Measurements from ENCODE around the gene ENC1.

ENC1 gene

DNA sequence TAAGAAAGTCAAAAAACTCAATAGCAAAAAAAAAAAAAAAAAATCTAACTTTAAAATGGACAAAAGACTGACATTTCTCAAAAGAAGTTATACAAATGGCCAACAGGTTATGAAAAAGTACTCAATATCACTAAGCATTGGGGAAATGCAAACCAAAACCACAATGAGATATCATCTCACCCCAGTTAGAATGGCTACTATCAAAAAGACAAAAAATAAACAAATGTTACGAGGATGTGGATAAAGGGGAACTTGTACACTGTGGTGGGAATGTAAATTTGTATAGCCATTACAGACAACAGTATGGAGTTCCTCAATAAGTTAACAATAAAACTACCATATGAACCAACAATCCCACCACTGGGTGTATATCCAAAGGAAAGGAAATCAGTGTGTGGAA lies 37.2 kb downstream of the ENC1 start:
- no peak for DNase-seq

DNA sequence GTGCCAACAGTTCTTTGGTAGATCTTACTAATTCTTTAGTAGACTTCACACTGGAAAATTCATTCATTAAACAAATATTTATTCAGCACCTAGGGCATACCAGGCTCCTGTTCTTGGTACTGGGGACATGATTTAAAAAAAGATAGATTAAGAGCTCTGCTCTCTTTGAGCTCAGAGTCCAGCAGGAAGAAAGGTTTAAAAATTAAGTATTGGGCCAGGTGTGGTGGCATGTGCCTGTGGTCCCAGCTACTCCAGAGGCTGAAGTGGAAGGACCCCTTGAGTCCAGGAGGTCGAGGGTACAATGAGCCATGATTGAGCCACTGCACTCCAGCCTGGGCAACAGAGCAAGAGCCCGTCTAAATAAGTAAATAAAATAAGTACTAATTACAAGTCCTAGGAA lies 41.4 kb downstream of the ENC1 start:
- no peak for DNase-seq

DNA sequence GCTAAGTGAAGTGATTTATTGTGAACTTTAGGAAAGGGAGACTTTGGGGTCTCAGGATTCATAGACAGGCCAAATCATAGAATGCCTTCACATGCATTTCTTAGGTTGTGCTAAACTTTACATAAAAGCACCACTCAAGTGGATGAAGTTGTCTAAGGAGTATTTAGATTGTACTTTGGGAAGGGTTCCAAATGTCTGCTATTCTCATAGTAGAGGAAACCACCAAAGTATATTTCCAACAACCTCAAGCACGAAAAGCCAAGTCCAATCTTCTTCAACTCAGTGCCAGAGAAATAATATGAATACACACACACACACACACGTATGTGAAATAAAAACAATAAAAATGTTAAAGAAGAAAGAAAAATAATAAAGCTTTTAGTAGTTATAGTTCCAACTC lies 41.8 kb downstream of the ENC1 start:
- DNase-seq: no peak

DNA sequence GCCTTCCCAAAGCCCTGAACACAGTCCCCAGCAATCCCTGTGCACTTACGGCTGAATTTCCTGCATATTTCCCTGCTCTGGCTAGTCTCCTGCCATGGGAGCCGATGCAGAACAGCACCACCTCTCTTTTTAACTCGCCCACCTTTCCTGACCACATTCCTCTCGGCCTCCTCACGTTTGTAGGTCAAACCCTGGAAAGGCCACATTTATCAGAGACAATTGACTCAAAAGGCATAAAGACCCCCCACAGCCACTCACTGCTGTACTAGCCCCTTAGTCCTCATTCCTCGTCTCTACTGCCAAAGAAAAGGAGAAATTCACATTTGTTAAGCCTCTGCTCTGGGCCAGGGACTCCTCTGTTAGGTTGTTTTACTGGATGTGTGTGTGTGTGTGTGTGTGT lies 43.6 kb downstream of the ENC1 start:
- DNase-seq: no peak

DNA sequence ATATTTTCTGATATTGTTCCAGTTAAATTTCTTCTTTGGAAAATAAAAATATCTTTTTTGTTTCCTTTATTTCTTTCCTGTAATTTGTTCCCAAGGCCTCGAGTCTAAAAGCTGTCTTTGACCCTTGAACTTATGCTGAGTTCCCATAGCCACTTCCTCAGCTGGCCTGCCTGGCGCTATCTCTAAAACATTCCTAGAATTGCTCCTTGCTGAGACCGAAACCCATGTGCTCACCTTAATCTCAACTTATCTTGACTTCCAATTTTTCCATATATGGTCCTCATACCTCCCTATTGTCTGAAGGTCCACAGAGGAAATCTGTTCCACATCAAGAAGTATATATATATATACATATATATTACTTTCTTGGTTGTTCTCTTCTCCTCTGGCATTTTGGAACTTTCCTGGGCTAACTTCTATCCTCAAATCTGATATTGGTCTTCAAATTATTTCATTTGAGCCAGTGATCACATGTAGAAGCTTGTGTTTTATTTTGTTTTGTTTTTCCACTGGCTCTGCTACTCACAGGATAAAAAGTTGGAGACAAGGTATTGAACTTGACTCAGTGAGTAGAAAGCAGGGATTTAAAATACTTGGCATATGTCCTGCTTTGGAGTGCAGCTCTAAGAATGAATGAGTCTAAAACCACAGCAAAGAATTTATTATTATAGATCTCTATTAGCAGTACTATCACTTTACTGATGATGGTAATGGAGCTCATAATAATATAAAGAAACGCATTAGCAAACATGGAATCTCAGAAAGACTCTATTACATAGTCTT lies 45.2 kb downstream of the ENC1 start:
- DNase-seq: no peak

DNA sequence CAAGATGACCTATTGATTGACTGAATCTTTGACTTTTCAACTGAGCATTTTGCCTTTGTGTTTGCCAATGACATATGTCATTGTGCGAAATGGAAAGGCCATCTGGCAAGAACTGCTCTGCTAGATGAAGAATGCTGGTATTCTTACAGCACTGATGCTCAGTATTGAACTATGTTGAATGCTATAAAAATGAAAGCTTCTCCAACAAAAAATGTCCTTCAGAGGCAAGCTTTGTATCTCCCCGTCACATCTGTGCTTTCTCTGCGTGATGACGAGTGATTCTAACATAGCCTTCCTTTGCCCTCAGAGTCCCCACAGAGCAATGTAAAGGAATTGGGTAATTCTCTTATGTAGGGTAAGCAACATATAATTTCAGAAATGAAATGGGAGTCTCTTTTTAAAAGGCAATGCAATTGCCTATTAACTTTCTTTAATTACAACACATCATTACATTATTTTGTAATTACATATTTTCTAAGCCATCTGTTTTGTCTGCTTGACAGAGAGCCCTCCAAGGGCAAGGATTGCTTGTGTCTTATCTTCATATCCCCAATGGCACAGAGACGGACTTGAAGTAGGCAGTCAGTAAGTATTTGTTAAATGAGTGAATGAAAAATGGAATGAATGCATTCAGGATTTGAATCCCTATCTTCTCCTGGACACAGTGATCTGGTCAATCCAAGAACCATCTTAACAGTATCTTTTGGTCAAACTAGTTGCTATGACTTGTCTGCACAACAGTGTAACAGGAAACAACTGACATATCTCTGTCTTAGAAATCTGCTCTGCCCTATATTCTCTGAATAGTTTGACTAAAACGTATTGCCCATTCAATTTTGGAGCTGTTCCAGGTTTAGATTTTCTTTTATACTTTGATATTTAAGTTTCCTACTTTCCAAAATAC lies 46.1 kb downstream of the ENC1 start:
- no peak for DNase-seq

DNA sequence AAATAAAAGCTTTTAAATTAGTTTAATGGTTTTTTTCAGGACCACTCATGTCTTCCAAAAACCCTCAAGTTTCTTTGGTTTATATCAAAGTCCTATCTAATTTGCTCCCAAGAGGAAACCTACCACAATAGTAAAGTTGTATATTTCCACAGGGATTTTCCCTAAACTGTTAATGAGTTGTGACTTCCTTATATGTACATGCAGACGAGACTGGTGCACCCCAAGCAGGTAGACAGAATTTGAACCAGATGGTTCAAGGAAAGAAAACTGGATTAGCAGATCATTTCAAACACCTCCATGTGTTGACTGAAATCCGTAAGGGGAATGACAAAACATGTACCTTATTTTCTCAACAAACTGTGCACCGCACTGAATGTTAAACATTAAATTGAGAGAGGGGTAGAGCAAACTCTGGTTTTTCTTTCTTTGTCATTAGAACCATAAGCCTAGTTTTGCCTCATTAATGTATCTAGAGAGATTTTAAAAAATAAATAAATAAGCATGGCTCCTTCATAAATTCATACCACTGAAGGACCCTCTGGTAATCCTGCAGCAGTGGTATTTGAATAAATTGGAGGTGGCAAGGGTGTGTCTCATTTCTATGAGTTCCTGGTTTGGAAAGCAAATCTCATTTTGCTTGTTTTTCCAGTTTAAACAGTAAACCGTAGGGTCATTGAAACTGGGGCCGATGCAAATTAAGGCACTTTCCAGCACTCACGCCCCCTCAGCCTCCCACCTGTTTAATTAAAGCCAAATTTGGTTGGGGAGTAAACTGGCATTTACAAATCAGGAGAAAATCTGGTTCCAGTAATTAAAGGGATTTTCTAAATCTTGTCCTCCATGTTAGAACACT lies 51.1 kb downstream of the ENC1 start:
- no peak for DNase-seq

DNA sequence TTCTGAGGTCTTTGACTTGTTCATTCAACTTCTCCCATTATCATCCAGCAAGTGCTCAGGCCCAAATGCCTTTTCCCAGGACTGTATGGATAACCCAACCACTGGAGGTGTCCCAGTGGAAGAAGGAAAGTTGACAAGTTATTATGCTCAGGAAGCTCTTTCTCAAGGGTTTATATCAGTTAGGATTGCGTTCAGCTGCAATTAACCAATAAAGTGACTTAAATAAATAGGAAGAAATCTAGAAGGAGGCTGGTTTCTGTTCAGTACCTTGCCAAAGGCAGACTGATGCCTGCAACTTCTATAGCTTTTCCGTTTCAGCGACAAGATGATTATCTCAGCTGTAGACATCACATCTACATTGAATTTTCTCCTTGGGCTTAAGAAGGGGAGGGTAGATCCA lies 52.1 kb downstream of the ENC1 start:
- no peak for DNase-seq

DNA sequence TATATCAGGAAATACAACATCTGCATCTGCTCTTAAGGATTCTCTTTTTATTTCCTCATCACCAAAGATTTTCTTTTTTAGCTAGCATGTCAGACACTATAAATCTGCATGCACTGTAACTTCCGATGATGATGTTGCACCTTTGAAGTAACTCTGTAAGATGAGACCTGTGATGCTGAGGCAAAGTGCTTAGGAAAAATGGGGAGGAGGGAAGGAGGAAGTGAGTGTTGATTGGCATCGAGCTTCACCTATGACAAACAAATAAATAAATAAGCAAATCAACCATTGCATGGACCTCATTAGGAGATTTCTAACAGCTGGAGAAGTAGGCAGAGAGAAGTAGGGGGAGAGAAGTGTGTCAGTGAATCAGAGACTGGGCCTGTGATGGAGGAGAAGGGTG lies 52.6 kb downstream of the ENC1 start:
- DNase-seq: no peak

DNA sequence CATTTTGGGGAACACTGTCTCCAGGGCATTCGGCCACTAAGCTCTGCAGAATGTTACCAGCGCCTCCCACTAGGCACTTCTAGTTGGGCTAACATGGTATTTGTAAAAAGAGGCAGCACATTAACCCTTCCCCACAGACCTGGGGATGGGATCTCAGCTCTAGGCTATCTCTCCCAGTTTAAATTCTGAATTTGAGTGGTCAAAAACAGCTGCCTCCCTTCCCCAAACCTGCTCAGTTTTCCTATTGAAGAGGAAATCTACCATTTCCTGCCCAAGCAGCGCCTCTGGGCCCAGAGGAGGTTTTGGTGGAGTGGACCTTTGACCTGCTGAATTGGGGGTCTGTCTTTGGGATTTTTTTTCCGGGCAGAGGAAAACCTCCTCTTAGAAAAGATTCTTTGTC lies 53.2 kb downstream of the ENC1 start:
- no peak for DNase-seq

DNA sequence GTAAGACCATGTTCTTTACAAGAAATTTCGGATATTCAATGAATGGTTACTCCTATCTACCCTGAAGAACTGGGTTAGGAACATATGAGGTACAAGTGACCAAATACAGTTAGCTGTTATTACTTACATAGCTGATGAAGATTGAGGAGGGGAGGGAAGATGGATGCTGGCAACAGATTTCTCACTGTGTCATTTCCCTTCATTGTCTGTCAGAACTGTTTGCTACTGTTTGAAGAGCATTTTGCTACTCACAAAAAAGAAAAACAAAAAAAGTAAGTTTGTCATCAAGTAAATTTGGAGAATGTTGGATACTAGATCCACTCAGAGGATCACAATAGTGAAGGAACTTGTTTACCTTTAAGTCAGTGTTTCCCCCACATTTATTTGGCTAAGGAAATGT lies 53.7 kb downstream of the ENC1 start:
- DNase-seq: no peak

DNA sequence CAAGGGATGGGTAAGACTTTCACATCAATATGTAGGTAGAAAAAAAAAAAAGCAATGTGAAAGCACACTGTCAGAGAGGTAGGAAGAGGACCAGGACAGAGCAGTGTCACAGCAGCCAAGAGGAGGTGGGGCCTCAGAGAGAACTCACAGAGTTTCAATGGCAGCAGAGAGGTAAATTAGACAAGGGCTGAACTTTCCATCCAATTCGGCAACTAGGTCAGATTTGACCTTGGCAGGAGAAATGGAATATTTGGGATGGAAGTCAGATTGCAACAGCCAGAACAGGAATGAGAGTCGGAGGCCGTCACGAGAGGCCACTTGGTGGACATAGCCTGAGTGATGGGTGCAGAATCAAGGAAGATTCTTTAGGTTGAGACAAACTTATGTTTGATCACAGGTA lies 57.7 kb downstream of the ENC1 start:
- no peak for DNase-seq

DNA sequence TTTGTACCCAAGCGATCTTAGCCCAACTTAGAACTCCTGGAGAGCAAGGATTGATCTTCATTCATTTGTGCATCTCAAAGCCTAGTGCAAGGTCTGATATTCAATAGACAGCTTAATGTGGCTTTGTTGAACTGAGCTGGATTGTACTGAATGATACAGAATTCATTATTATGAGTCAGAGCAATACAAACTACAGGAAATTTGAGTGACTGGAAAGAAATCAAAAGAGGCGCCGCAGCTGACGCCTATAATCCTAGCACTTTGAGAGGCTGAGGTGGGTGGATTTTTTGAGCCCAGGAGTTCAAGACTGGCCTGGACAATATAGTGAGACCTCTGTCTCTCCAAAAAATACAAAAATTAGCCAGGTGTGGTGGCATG lies 58.6 kb downstream of the ENC1 start:
- no peak for DNase-seq

DNA sequence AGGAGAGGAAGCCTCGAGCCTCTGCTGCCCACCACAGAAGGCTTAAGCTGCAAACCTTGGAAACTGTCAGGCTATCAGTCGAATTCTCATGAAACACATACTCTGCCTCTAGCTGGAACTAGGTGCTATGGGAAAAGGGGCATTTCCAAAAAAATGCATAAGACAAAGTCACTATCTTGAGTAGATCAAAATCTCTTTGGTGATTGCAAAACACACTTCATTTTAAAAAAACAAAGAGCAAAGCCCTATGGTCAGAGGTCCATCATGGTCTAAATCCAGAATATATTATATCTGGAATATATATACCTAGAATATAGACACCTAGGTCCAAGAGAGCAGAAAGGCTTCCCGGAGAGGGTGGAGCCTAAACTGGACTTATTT lies 59.8 kb downstream of the ENC1 start:
- no peak for DNase-seq

DNA sequence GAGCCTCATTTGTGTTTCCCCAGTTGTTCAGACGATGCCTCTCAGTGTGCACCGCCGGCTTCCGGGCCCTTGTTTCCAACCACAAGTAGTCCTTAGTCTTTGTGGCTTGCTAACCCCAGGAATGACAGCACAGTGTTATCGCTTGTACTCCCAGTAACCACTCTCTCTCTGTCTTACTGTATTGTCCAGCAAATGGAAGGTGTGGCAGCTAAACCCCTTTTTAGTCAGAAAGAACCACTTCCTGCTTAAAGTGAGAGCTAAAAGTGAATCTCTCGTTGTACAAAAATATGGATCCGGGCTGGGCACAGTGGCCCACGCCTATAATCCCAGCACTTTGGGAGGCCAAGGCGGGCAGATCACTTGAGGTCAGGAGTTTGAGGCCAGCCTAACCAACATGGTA lies 61.3 kb downstream of the ENC1 start:
- DNase-seq: no peak

DNA sequence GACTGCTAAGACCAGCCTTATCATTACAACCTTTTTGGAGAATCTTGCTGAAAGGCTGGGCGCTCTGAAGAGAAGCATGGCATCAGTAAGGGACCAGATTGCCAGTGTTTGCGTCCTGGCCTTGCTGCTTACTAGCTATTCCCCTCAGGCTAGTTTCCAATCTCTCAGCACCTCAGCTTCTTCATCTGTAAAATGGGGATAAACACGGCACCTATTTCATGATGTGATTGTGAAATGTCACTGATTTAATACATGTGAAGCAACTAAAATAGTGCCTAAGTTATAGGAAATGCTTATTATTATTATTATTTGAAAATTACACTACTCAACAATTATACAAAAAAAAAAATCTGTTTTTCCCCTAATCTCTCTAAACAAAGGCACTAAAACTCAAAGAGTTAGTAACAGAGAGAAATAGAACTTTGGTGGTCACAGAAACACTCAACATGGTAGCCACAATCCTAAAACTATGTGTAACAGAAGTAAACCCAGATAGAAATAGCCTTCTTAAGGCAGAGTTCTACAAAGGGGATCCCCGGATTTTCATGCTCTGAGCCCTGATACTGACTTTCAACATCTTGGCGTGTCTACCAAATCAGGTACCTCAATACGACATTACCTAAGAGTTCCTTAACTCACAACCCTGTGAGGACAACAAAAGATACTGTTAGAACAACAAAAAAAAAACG lies 62.0 kb downstream of the ENC1 start:
- no peak for DNase-seq

Data from suppressor macrophage treated with lipopolysaccharide for 1 hour (primary cell).